ENCODE data around the gene ACBD4.

The ACBD4 gene

GRCh38 chr17:45138911-45139532, 3.5 kb downstream of the ACBD4 start:
- DNase-seq: no peak

DNA sequence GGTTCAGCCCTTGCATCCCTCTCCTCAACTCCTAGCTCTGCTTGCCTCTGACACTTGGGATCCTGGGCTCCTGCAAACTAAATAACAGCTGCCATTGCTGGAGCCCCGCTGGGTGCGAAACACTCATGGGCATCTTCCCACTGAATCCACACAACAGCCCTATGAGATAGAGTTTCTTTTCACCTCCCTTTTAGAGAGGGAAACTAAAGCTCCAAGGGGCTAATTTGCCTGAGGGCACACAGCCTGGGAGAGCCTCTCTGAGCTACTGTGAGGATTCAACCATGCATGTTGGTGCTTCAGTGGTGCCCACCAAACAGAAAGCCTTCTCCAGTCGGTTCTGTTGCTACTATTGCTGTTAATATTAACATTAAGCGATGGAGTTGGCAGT, 4.0 kb downstream of the ACBD4 start:
- DNase-seq: no peak

- no peak for DNase-seq
These were observed 7.7 kb downstream of the ACBD4 start for GRCh38 chr17:45143094-45143670.

DNA sequence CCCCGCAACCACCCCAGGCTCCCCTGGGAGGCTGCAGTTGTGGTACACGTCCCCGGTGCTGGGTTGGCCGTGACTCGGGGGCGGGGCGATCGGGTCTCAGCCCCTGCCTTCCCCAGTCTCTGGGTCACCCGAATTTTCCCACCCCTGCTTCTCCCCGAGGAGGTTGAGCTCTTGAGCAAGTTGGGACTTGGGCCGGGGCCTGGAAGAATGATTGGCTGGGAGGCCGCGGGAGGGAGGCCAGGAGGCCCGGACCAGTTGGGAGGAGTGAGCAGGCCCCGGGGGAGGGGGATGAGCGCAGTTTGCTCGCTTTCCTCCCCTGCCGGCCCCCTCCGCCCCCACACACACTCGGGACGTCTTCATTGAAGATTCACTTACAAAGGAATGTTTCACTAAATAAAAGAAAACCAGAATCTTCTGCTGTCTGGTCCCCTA, 8.3 kb downstream of the ACBD4 start:
- DNase-seq: no peak

DNA sequence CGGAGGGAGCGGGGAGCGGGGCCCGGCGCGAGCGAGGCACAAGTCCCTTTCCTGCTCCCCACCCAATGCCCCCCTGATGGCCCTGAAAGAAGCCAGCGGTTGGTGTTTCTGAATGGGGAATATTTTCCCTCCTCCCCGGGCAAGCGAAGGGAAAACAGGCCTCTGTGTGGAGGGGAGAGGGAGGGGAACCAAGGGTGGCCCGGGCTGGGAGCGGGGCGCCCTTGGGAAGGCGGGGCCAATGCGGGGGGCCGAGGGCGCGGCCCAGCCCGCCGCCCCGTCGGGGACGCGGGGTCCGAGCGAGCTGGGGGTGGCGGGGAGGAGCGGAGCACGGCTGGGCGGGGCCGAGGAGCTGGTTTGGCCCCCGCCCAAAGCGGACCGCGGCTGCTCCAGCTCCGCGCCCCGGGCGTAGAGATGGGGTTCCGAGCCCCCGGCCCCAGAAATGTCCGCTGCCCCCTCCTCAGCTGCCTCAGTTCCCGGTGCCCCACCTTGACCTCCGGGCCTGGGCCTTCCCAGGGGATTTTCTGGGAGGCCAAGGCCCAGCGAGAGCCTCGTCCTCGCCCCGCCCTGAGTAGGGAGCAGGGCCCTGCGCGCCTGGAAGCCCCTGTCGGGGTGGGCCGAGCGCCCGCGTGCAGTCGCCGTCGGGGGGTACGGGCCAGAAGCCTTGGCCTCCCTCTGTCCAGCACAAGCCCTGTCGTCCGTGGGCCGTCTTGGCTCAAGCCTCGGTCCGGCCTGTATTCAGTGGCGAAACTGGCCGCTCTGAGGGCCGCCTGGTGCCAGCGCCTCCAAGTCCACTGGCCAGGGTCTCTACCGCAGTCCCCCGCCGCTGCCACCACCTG, 8.9 kb downstream of the ACBD4 start:
- no peak for DNase-seq

DNA sequence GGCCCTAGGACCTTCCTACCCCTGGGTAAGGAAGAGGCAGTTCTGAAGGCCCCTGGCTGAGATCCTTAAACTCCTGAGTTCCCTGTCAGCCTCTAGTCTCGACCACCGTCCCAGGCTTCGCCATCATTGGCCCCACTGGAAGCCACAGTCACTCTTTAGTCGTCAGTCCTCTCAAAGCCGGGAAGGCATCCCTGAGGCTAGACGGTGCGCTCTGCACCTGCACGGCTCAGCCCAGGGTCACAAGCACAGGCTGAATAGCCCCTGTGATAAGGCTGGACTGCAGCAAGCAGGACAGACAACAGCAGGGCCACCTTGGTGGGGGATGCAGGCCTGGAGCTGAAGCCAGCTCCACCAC, 9.5 kb downstream of the ACBD4 start:
- DNase-seq: no peak

DNA sequence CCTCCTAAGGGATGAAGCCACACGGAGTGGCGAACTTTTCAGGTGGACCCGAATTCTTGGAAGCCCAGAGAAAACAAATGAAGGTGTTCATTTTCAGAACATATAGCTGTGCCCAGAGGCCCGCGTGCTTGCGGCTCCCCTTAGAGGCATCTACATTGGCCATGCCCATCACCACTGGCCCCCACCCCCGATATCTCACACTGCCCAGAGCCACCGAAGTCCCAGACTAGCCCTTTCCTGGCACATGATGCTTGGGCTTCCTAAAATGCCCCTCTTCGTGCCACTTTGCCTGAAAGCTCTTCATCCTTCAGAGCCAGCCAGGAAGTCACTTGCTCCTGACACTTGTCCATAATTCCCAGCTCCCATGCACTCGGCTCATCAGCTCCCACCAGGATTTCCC, 10.7 kb downstream of the ACBD4 start:
- no peak for DNase-seq

DNA sequence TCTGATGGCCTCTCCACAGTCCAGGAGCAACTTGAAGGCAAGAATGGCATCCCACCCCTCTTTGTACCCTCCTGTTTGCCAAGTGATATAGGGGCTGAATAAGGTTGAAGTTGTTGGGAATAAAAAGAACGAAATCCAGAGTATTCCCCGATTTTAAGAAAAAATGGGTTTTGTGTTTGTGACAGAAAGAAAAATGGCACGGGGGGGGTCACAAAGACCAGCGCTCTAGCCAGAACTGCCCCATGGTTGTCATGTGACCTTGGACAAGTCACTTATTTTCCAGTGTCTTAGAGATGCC, 11.1 kb downstream of the ACBD4 start:
- no peak for DNase-seq

DNA sequence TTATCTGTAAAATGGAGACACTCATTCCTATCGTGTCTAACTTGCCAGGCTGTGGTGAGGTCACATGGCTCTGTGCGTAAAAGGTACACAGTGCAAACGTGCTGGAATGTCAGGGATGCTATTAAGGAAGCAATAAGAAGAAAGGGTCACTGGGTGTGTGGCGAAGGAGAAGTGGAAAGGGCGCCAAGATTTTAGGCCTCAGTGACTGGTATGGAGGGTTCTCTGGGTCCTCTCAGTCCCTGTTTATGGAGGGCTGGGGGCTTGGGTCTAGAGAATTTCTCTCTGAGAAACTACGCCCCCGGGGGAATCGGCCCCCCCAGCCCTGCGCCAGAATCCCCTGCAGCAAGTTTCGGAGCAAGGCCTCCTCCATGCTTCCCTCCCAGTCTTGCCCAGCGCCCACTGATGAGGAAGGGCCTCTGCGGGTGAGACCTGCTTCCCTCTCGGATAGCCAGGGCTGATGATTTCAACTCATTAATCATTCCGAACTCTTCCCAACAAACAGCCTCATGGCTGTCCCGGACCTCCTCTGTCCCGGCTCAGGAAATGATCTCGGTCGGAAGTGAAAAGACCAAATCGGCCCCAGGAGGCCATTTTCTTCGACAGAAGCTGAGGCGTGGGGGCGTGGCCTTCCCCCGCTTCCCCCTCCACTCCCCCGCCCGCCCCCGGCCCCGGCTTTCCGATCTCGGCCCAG, 11.5 kb downstream of the ACBD4 start:
- no peak for DNase-seq

DNA sequence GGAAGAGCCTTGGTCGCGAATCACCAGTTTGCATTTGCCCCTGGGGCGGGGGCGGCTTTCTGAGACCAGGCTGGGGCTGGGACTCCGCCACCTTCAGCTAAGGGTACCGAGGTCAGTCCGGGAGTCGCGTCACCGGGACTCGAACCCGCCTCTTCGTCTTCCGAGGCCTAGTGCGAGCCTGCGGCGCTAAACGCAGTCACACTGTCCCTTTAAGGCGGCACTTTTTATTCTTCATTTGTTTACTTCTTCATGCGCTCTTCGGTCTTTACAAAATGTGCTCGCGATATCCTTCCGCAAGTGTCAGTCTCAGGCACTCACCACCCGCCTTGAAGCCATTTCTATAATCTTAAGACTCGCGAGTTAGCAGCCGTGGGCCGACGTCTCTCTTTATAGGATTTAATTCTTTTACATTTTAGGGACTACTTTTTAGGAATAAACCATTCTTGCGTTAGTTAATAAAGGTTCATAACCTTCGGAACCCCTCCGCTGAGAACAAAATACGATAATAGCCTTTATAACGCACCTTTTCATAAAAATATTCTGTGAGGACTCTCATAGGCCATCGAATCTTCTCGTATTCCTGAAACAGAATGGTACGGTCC, 12.2 kb downstream of the ACBD4 start:
- peak; percentile 96 for DNase-seq

GRCh38 chr17:45148183-45149036, 12.9 kb downstream of the ACBD4 start, which contains the start of gene HEXIM1:
Gene HEXIM1, plus strand, starts transcription at chr17:45148475. Its CDS starts 716 bp downstream, at chr17:45149191.
- peak; percentile 99 for DNase-seq

- DNase-seq: peak; percentile 83
These were observed 13.7 kb downstream of the ACBD4 start for GRCh38 chr17:45149037-45149668.

- DNase-seq: peak; percentile 59
These were observed 14.5 kb downstream of the ACBD4 start for GRCh38 chr17:45149669-45150664.

GRCh38 chr17:45150911-45151809, 15.7 kb downstream of the ACBD4 start:
- no peak for DNase-seq

DNA sequence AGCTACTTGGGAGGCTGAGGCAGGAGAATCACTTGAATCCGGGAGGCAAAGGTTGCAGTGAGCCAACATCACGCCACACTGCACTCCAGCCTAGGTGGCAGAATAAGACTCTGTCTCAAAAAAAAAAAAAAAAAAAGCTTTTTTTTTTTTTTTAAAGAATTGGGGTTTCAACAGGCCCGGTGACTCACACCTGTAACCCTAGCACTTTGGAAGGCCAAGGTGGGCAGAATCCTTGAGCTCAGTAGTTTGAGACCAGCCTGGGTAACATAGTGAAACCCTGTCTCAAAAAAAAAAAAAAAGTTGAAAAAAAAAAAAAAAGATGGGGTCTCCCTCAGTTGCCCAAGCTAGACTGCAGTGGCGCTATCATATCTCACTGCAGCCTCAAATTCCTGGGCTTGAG, 19.5 kb downstream of the ACBD4 start:
- no peak for DNase-seq

GRCh38 chr17:45155483-45155882, 20.0 kb downstream of the ACBD4 start:
- no peak for DNase-seq

DNA sequence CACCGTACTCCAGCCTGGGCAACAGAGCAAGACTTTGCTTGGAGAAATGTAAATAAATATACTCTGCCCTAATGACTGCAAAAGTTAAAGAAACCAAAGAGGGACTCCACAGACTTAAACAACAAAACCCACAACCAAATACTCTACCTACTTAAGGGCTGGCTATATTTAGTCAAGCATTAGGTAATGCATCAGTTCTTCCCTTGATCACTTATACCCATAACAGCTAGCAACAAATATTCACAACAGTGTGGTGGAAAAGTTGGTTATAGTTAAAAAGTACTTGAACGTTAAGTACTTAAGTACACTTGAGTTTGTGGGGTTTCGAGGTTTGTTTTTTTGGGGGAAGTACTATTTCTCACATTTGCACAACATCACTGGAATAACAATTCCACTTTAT, 20.8 kb downstream of the ACBD4 start:
- no peak for DNase-seq

- peak; percentile 72 for DNase-seq
These were observed 25.2 kb downstream of the ACBD4 start for GRCh38 chr17:45160447-45161287.
